IPS-18c (cell line): ENCODE data around the gene OSBPL9.
"Not testable (repeated sequence)": the region's sequence is repeated elsewhere in the genome, so short reads cannot be mapped to it uniquely, and the experiment has no call there.

Experiments
- H3K4me3 ChIP-seq: 2 replicates; pipeline ENCODE4 v1.7.0; 2013; ENCODE audit warnings: low read depth, mild to moderate bottlenecking, low read length, moderate library complexity; ENCODE audit not compliant: insufficient read depth
- H3K9me3 ChIP-seq: one replicate; pipeline ENCODE4 v1.6.1; 2013; ENCODE audit warnings: mild to moderate bottlenecking, low read length, moderate library complexity; ENCODE audit not compliant: control insufficient read depth, insufficient read depth

OSBPL9 gene

DNA sequence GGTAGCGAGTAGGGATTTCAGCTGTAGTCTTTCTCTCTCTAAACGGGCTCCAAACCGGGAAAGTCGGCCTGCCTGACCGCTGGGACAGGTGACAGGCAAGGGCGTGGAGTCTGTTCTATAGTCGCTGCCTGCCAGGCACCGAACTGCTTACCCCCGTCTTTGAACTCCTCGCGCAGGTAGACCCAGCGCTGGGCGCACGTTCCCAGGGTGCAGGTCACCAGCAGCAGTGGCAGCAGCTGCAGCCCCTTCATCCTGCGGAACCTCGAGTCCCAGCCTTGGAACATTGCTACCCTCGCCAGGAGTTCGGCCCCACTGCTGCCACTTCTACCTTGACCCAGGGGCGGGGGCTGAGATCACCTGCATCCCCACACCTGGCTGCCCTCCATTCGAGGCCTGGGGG, 22.2 kb upstream of the OSBPL9 start:
- no peaks in the 10 kb centered on the region for H3K9me3 ChIP-seq
- H3K4me3 ChIP-seq, result no peak overlapping the region

DNA sequence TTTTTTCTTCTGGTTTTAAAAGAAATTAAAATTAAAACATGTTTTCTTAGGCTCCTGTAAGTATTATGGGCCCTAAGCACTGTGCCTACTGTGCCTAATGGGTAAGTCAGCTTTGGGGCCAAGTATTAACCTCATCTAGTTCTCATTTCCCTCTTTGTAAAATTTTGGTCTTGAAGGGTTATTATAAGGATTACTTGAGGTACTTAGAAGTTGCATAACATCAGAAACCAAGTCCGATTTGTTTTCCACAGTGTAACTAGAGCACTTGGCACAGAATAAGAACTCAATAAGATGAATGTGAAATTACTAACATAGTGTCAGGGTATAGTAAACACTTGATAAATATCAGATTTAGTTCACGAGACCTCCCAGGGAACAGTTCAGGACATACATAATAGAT, 16.4 kb upstream of the OSBPL9 start:
- no peaks in the 10 kb centered on the region for H3K9me3 ChIP-seq
- H3K4me3 ChIP-seq, result no peak overlapping the region

DNA sequence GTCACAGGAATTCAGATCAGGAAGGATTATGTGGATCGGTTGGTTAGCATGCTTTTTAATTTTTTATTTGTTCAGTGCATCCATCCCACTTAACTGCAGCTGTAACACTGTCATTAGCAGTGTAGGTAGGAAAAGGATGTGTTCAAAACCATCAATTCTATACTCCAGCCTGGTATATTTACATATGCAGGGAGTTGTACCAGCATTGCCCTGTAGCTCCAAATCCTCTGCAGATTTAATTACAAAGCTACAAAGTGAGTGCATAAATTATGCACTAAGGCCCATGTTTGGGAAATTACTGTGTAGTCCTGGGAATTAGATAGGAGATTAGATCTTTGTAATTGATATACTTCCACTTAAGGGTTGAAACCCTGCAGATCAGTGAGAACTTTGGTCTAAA, 15.9 kb upstream of the OSBPL9 start:
- H3K4me3 ChIP-seq, result no peak overlapping the region
- H3K9me3 ChIP-seq, result no peaks in the 10 kb centered on the region

DNA sequence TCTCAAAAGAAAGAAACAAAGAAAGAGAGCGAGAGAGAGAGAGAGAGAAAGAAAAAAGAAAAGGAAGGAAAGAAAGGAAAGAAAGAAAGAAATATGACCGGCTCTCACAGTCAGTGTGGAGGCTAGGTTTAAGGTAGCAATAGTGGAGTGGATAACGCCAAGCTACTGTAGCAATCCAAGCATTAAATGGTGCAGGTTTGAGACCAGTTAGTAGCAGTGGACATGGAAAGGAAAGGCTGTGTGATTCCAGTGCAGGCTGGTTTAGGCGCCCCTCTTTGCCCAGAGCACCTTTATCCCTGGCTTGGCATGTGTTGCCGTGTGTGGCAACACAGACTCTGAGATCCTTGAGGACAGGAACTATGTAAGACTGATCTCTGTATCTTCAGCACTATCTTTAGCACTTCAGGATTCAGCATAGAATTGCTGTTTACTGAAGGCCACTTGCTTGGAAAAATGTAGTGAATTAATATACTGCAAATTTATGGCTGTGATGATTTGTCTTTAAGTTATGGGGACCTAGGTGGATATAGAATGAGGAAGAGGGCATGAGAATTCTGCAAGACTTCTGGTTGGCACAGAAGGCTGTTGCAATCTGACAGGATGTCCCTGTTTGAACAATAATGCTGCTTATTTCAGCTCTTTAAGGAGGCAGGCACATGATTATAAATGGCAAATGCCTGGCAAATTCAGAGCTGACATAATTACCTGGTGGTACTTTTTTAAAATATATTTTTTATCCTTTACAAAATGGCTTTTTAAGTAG, 10.8 kb upstream of the OSBPL9 start:
- Histone ChIP-seq H3K9me3 (peaks cover 2% of the 10 kb centered on the region), H3K4me3 (no peak overlapping the region)

DNA sequence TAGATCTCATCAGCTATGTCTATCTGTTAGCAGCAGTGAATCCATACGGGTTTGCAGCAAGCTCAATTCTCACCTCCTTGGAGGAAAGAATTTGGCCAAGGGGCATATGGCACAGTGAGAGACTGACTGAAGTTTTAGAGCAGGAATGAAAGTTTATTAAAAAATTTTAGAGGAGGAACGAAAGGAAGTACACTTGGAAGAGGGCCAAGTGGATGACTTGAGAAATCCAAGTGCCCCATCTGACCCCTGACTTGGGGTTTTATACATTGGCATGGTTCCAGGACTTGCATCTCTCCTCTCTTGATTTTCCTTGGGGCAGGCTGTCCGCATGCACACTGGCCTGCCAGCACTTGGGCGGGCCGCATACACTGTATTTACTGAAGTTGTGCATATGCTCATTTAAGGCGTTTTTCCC, 9.2 kb upstream of the OSBPL9 start:
- no peak overlapping the region for H3K4me3 ChIP-seq
- peaks cover 2% of the 10 kb centered on the region for H3K9me3 ChIP-seq

DNA sequence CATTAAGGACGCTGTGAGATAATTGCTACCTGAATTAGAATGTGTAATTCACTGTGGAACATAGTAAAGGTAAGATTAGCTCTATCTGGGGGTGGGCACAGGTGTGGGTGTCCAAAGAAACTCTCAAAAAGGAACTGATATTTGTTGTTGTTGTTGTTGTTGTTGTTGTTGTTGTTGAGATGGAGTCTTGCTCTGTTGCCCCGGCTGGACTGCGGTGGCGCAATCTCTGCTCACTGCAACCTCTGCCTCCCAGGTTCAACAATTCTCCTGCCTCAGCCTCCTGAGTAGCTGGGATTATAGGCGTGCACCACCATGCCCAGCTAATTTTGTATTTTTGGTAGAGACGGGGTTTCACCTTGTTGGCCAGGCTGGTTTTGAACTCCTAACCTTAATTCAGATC, 6.8 kb upstream of the OSBPL9 start:
- not testable (repeated sequence) for H3K4me3 ChIP-seq, H3K9me3 ChIP-seq

DNA sequence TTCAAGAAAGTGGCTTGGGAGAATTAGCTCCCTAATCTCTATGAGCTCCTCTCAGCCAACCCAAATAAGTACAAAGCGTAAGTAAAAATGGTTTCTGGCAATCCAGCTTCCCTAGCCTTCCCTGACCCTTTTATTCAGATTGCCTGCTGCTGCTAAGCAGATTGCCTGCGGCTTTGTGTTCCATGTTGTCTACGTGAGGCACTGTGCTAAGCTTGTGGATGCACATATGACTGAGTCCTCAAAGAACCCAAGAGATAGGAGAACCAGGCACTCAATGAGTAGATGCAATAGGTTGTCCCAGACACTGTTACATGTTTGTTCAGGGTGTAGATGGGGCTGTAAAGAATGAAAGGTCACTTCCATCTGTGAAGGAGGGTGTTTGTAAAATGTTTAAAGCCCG, 6.3 kb upstream of the OSBPL9 start:
- H3K4me3 ChIP-seq, result no peak overlapping the region
- peaks cover 2% of the 10 kb centered on the region for H3K9me3 ChIP-seq

DNA sequence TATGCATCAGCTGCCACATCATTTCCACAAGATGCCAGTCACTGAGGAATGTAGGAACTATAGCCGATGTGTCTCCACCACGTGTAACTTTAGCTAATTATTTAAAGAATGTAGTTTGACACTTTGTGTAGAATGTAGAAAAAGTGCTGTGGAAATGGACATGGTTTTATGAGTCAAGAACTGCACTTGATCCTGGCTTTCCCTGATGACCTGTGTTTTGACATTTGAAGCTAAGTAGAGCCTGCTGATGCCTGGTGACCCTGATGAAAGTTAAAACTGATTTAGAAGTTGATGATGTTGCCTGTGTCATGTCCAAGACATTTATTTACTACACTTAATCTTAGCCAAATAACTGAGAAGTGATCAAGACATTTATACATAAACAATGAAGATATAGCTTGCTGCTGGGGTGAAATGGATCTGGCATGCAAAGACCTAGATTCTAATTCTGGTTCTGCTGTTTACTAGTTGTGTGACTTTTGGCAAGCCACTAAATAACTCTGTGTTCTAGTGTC, 4.4 kb upstream of the OSBPL9 start:
- H3K4me3 ChIP-seq, result no peak overlapping the region
- H3K9me3 ChIP-seq, result no peaks in the 10 kb centered on the region

DNA sequence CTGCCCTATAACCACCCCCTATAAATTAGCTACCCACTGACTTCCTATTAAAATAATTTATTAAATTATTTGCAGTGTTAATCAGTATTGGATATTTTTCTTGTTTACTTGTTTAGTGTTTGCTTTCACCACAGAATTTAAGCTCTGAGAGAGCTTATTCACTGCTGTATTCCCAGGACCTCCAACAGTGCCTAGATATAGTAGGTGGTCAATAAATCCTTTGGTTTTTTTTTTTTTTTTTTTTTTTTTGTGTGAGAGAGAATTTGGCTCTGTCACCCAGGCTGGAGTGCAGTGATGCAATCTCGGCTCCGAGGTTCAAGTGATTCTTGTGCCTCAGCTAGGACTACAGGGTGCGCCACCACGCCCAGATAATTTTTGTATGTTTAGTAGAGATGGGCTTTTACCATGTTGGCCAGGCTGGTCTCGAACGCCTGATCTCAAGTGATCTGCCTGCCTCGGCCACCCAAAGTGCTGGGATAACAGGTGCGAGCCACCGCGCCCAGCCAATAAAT, 1.1 kb upstream of the OSBPL9 start:
- H3K4me3 ChIP-seq, result no peak overlapping the region
- H3K9me3 ChIP-seq, result no peaks in the 10 kb centered on the region

DNA sequence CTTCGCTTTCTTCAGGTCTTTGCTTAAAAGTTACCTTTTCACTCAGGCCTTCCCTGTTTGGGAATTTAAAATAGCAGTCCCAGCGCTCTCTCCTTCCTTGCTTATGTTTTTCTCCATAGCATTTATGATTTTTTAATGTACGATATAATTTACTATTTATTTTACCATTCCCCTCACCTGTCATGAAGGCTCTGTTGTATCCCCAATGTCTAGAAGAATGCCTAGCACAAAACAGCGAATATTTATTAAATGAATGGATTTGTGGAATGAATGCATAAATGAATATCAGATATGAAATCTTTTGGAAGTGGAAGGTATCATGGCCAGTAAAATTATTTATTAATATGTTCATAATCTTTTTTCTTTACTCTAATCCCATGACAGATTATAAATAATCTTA, 402 bp upstream of the OSBPL9 start:
- no peak overlapping the region for H3K4me3 ChIP-seq
- no peaks in the 10 kb centered on the region for H3K9me3 ChIP-seq

DNA sequence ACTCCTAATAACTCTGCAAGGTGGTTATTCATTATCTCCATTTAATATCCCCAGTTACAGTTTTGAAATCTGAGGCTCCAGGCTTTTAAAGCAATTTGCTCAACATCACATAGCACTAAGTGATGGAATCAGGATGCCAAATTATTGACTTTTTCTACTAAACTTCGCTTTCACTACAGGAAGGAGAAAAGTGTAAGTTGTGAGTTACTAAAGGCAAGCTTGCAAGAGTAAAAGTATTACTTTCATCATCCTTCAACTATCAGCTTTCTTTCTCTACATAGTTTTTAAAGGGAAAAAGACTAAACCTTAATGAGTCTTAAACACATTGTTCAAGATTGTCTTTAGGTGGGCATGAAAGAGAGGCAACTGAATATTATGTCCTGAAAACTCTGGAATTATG, 1.8 kb downstream of the OSBPL9 start:
- Histone ChIP-seq H3K4me3 (no peak overlapping the region), H3K9me3 (no peaks in the 10 kb centered on the region)

DNA sequence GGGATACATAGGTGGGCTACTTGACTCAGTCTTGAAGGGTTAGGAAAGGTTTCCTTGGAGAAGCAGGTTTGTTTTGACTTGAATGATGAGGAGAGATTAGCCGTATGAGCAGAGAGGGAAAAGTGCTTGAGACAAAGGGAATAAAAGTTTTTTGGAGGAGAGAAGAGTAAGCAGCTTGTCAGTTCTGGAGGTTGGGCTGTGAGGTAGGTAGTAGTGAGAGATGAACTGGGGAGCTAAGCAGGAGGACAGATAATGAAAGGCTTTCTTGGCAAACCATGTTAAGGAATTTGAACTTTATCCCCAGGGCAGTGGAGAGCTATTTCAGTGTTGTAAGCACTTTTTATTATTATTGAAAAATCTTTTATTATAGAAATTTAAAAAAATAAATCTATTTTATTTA, 3.6 kb downstream of the OSBPL9 start:
- no peaks in the 10 kb centered on the region for H3K9me3 ChIP-seq
- no peak overlapping the region for H3K4me3 ChIP-seq

DNA sequence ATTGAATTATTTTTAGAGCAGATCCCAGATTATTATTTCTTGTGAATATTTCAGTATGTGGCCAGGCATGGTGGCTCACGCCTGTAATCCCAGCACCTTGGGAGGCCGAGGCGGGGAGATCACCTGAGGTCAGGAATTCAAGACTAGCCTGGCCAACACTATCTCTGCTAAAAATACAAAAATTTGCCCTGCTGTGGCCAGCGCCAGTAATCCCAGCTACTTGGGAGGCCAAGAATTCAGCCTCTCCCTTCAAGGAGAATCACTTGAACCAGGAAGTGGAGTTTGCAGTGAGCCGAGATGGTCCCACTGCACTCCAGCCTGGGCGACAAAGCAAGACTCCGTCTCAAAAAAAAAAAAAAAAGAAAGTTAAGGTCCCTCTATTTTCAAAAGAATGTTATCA, 4.3 kb downstream of the OSBPL9 start:
- H3K4me3 ChIP-seq, result no peak overlapping the region

DNA sequence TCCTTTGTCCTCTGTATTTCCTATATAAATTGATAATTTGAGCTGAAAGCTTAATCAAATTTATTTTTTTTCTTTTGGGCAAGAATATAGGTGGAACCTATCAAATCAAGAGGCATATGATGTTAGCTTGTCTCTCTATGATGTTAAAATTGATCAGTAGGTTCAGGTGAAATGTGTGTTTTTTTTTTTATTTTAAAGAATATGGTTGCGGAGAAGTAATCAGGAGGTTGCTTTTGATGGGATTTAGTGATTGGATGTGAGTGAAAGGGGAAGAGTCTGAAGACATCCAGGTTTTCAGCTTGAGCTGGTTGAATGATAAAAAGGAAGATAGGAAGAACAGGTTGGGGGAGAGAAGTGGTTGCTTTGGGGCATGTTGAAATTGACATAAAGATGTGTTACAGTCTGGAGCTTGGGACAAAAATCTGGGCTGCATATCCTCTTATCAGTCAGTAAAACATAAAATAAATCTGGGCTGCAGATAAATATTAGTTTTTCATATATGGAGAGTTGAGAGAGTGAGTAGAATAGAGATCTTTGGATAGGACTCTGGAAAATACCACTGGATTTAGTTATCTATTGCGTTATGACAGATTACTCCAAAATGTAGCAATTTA, 5.1 kb downstream of the OSBPL9 start:
- Histone ChIP-seq H3K9me3 (no peaks in the 10 kb centered on the region), H3K4me3 (no peak overlapping the region)

More for the DNA sequence above, 4.3 kb downstream of the OSBPL9 start:
- H3K9me3 ChIP-seq, result no peaks in the 10 kb centered on the region

DNA sequence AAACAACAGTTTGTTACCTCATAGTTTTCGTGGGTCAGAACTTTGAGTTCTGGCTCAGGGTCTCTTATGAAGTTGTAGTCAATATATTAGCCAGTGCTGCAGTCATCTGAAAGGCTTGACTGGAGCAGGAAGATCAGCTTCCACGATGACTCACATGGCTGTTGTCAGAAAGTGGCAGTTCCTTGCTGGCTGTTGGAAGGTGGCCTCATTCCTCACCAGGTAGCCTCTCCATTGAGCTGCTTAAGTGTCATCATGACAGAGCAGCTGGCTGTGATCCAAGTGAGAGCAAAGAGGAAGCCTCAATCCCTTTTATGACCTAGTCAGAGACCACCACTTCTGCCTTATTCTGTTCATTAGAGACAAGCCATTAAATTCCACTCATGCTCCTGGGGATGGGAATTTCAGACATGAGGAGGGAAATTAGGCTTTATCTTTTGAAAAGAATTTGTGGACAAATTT, 5.6 kb downstream of the OSBPL9 start:
- H3K4me3 ChIP-seq, result no peak overlapping the region
- H3K9me3 ChIP-seq, result no peaks in the 10 kb centered on the region

DNA sequence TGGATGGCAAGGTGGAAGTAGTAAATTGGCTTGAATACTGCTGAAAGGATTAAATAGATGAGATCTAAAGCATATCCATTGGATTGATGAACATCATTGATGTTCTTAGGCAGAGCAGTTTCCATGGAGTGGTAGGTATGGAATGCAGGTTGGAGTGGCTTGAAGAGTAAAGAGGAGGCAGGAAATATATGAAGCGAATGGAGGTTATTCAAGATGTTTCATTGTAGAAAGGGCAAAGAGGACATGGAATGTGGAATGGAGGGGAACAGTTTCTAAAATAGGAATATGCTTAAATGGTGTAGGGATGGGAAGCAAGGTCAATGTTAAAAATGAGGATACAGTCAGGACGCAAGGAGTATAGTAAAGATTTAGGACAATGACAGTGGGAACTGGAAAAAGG, 6.1 kb downstream of the OSBPL9 start:
- Histone ChIP-seq H3K9me3 (no peaks in the 10 kb centered on the region), H3K4me3 (no peak overlapping the region)

DNA sequence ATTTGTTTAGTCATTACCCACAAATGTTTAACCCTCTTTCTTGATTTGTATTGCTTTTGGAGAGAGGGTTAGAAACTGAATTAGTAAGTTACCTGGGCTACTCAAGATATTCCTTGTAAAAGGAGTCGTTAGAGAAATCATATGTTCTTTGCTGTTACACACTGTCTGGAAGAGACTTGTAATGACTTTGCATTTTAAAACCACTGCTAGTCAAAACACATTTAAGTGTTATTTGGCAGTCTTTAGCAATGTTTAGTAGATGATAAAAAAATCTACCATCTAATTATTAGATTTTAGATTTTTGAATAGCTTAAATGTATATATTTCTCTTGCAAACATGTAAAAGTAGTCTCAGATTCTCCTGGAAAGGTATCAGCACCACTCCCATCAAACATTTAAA, 6.6 kb downstream of the OSBPL9 start:
- Histone ChIP-seq H3K4me3 (no peak overlapping the region), H3K9me3 (no peaks in the 10 kb centered on the region)

DNA sequence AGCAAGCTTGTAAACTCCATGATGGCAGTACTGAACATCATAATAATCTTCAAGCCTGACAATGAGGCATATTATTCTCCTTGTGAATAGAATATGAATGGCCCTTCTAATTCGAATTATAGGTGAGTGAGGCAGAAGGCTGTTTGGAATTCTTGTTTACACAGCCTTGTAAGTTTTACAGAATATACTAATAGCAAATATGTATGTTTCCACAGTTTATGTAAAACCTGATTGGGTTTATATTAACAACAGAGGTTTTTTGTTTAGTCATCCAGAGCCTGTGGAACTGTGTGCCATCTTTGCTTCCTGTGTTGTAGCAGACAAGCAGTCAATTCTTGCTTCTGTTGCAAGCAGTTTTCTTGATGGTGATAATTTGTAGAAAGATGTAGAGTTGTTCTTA, 8.0 kb downstream of the OSBPL9 start:
- Histone ChIP-seq H3K4me3 (no peak overlapping the region), H3K9me3 (no peaks in the 10 kb centered on the region)
